NCI-H345 (cell line): ENCODE data around the gene GIPC2.
"Not testable (repeated sequence)": the region's sequence is repeated elsewhere in the genome, so short reads cannot be mapped to it uniquely, and the experiment has no call there.

ENCODE experiments used
- DNase-seq: peaks from one replicate; lab custom pipeline; 2025; lab: John Stamatoyannopoulos, UW

Gene GIPC2, protein sequence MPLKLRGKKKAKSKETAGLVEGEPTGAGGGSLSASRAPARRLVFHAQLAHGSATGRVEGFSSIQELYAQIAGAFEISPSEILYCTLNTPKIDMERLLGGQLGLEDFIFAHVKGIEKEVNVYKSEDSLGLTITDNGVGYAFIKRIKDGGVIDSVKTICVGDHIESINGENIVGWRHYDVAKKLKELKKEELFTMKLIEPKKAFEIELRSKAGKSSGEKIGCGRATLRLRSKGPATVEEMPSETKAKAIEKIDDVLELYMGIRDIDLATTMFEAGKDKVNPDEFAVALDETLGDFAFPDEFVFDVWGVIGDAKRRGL

DNA sequence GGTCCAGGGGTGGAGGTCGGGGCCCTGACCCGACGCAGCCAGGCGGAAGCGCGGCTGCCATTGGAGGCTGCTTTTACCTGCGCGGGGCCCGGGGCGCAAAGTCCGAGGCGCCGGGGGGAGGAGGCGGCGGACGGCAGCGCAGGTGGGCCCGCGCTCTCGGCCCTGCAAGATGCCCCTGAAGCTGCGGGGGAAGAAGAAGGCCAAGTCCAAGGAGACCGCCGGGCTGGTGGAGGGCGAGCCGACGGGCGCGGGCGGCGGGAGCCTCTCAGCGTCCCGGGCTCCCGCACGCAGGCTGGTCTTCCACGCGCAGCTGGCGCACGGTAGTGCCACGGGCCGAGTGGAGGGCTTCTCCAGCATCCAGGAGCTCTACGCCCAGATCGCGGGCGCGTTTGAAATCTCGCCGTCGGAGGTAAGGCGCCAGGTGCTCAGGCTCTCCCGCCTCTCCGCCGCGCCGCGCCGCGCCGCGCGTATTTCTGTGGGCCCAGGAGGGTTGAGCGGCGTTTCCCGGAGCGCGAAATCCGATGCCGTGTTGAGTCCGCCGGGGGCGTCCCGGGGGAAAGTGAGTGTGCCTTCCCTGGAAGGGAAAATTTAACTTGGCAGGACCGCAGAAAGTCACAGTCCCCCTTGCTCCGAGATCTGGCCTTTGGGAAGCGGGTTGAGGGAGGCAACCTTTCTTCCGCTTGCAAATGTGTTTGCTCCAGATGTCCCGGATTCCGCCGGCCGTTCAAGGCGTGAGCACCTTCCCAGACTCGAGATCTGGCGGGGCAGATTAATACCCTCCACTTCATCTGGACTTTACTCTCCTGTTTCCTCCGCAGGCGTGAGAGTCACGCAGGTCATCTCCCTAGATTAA, at the start of gene GIPC2:
Gene GIPC2 (plus strand): TSS at position 41 of the 853 bp plus-strand sequence. CDS start 129 bp downstream, at position 170.
- DNase-seq = no peak

DNA sequence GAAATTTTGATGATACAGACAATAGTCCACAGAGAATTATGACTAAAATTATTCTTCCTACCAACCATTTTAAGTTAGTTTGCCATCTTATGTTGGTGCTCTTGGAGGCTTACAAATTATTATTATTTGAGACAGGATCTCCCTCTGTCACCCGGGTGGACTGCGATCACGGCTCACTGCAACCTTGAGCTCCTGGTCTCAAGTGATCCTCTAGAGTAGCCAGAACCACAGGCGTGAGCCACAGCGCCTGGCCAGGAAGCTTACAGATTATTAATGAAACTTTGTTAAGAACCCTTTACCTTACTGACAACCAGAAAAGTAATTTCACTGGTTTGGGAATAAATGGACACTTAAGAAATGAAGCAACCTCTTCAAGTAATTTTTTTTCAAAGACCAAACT, 49.0 kb upstream of the GIPC2 start:
- DNase-seq = no peak

DNA sequence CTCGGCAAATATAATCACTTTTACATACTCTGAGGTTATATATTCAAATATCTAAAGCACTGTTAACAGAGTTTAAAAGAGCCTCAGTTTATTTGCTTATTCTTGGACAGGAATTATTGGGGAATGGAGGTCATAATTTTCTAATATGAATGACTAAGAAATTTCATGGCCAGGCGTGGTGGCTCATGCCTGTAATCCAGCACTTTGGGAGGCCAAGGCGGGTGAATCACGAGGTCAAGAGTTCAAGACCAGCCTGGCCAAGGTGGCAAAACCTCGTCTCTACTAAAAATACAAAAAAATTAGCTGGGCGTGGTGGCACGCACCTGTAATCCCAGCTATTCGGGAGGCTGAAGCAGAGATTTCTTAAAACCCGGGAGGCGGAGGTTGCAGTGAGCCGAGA, 45.2 kb upstream of the GIPC2 start:
- DNase-seq = not testable (repeated sequence)

DNA sequence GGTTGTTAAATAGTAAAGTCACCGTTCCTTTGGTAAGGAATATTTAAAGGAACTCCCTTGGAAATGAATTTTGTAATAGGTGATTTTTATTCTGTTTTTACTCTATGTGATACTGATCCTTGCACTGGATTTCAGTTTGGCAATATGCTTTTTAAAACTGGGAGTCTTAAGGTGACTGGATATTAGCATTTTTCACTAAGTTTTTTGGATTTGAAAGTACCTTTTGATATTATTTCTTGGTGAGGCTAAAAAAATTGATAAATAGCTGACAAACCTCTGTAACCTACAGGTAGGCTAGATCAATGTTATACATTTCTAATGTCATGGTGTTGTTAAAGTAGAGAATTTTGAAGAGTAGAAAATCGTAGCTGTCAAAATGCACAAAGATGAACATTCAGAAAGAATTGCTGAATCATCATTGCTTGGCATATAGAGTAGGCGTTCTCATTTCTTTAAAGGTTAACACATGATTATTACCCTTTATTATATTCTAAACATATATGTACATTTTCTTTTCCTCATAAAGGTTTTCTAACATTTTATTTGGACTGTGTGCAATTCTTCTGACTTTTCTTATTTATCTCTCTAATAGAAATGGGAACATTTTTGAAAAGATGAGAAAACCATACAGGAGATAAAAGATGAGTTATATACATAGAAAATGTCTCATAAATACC, 42.6 kb upstream of the GIPC2 start:
- DNase-seq = no peak

DNA sequence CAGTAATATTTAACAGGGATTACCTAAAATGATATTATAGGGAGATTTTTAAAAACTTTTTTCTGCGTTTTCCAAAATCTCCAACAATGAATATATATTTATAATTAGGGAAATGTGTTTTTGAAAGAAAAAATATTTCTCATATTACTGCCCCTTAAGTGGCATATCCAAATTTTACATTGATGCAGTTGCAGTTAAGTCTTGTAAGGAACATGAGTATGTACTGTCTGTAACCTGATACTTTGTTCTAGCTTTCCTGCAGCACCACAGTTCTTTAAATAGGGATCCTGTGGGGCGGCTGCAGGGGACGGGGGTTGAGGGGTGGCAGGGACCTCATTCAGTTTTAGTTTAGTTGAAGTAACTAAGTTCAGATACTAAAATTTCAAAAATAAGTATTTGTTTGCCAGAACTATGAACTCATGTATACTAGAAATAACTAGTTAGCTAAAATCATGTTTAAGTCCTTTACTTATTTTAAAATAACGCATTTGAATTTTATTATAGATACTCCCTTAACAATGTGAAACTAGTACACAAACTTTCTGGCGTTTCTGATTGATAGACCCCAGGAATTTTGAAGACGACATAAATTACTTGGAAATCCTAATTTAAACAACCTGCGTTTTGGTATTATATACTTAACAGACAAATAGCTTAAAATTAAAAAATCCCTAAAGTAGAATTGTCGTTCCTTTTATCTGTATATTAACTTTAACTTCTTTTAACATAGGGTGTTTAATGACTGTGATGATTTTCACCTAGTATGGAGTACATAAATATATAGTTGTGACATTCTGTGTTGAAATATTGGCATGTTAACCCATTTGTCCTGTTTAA, 41.7 kb upstream of the GIPC2 start:
- no peak for DNase-seq

DNA sequence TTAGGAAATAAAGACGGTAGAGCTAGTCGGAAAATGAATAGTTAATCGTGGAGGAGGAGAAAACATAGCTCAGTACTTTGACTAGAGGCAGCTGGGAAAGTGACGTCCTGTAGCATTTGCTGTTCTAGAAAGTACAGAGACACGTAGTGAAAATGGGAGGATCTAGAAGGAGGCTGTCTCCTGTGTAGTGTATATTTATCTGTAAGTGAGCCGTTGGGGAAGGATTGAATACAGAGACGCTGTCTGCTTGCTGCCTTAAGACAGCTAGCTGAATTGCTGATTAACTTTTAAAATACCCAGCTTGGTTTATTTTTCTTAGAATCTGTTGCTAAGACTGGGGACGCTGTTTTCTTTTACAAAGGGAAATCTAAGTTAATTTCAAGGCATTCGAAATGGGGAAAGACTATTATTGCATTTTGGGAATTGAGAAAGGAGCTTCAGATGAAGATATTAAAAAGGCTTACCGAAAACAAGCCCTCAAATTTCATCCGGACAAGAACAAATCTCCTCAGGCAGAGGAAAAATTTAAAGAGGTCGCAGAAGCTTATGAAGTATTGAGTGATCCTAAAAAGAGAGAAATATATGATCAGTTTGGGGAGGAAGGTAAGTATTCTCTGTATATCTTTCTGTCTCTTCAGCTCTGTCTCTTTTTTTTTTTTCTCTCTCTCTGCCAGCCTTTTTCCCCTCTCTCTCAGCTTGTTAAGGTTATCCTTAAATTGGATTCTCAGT, 40.9 kb upstream of the GIPC2 start, which contains the start of gene DNAJB4:
Gene DNAJB4 (plus strand): TSS at position 221 of the 729 bp plus-strand sequence. CDS start 172 bp downstream, at position 393.
- DNase-seq = no peak

DNA sequence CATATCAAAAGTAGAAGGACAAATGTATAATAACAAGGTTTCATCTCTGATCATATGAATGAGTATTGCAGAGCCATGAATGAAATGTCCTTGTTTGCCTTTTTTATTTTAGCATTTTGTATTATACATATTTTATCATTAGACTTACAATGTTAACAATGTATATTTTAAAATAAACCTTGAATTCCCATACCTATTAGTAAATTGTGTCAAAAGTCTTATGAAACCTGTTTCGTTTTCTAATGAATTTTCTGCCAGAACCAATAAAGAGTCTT, 40.4 kb upstream of the GIPC2 start:
- no peak for DNase-seq

DNA sequence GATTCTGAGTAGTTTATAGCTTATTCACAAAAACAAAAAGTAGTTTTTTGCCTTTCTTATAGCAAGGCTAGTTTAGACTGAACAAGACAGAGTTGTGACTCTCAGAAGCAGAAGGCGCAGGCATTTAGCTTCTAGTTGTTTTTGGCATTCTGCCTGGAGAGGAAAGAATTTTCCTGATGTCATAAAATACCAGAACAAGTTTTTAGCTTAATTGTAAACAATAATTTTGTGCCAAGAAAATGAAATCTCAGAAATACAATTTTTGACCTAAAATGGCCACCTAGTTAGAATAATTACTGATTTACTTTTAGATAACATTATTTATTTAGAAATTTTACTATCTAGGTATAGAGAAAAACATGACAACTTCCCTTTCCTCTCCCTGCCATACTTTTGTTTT, 40.0 kb upstream of the GIPC2 start:
- DNase-seq = no peak

DNA sequence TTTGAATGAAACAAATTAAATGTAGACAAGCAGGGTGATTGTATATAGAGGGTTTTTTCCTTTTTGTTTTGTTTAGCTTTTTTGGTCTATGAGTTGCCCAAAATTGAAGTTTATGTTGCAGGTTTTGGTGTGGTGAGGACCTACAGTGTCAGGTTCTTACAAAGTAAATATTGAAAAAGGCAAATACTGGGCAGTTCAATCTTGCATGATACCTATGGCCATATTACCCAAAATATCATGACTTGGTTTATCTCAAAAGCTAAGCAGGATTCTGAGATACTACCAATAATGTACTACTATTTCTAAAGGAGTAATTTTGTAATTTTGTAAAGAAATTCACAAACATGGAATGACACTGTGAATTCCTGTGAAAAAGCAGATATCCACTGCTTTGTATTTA, 39.2 kb upstream of the GIPC2 start:
- no peak for DNase-seq

DNA sequence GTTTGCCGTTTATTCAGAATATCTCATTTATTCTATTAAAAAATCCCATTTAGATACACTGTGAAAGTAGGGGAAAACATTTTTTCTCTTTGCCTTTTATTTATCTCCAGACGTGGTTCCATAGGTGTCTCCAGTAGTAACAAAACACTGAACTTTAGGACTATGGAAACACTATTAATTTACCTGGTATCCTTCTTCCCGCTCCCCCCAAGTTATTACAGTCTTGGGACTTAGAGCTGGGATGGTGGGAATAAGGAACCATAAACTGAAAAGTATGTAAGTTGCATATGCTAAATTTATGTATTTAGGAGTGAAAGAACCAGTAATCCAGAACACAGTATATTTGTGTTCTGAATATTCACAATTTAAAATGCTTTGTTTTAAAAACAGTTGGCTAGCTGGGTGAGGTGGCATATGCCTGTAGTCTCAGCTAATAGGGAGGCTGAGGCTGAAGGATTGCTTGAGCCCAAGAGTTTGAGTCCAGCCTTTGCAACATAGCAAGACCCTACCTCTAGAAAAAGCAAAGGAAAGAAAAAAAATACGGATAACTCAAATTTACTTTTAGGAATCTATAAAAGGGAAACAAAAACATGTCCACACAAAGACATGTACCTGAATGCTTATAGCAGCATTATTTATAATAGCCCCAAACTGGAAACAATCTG, 38.0 kb upstream of the GIPC2 start:
- DNase-seq = no peak

DNA sequence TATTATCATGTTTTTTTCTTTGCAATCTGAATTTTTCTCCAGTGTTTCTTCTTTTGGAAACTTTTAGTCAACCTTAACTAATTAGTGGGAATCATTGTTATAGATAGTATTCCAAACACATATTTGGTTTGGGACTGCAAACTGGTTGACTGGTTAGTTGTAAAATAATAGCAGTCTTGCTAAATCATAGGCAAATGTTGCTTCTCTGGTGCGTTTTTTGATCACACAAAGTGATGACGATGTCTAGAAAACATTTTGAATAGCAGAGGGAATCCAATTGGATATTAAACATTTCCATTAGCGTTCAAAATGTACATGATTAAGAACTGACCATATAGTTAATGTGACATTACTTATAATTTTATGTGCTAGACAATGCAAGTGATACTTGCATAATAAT, 36.5 kb upstream of the GIPC2 start:
- DNase-seq = no peak

DNA sequence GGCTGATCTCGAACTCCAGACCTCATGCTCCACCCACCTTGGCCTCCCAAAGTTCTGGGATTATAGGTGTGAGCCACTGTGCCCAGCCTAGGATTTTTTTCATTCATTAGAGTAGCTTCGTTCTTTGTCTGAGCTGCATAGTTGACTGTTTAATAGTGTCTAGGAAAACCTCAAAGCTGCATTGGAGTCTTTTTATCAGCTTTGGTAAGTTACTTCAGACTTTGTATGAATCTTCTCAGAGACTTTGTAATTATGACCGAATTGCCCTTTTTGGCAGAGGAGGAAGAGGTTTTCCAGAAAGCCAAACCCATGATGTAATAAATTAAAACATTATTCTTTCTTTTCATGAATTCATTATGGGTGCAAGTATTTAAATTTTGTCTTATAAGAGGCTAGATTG, 35.9 kb upstream of the GIPC2 start:
- no peak for DNase-seq

DNA sequence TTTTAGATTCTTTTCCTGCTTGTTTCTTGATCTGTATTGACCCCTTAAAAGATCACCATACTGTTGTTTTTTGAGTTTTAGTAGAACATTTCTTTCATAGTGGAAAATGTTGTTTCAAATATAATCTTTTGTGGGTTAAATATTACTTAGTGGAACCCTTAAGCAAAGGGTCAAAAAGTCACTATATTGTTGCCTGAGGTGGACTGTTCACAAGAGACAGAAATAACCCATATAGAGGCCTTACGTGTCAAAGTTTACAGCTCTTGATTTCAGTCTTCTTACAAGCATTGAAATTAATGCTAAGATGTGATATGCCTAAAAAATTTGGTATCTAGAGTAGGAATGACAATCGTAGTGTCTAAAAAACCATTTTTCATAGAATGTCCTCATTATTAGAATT, 34.7 kb upstream of the GIPC2 start:
- DNase-seq = no peak

DNA sequence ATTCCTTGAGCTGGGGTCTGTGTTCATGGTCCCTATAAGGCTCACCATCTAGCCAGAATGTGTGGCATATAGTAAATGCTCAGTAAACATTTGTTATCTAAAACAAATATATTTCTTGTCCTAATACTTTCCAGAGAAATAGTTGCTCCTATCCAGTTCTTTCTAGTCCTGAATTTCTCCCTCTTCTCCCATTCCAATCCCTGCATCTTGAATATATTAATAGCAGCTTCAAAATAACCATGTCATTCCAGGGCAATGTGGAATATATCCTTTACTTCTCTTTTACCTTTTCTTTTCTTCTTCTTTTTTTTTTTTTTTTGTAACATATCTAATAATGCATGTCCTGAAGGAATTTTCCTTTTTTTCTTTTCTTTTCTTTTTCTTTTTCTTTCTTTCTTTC, 30.6 kb upstream of the GIPC2 start:
- DNase-seq = no peak

DNA sequence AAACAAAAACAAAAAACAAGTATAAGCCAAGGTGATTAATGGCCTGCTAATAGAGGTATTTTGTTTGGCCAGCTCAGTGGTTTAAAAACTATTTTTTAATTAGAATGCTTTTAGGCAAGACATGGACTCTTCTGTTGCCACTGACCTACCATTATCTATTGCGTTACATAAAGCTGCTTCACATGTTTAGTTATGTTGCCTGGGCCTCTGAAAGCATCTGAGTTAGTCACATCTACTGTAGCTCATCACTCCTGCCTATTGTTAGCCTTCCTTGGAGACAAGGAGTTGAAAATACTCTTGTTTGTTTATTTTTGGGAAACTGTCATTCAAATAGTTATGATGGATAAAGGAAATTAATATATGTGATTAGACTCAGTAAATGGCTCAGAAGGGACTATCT, 26.7 kb upstream of the GIPC2 start:
- no peak for DNase-seq

DNA sequence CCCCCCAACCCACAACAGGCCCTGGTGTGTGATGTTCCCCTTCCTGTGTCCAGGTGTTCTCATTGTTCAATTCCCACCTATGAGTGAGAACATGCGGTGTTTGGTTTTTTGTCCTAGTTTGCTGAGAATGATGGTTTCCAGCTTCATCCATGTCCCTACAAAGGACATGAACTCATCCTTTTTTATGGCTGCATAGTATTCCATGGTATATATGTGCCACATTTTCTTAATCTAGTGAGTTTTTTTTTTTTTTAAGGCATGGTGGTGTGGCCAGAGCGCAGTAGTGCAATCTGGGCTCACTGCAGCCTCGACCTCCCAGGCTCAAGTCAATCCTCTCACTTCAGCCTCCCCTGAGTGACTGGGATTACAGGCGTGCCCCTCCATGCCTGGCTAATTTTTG, 24.6 kb upstream of the GIPC2 start:
- DNase-seq = not testable (repeated sequence)

DNA sequence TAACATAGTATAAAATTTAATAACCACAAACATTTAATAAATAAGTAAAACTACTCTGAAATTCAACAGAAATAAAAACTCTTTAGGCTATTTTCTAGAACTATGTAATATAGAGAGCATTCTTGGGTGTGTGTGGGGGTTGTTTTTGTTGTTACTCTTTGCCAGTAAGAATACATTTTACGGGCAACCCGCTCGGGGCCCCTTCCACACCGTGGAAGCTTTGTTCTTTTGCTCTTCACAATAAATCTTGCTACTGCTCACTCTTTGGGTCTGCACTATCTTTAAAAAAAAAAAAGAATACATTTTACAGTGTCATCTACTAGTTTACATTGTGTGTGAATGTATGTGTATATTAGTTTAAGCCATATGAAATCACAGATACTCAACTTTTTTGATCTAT, 16.0 kb upstream of the GIPC2 start:
- no peak for DNase-seq

DNA sequence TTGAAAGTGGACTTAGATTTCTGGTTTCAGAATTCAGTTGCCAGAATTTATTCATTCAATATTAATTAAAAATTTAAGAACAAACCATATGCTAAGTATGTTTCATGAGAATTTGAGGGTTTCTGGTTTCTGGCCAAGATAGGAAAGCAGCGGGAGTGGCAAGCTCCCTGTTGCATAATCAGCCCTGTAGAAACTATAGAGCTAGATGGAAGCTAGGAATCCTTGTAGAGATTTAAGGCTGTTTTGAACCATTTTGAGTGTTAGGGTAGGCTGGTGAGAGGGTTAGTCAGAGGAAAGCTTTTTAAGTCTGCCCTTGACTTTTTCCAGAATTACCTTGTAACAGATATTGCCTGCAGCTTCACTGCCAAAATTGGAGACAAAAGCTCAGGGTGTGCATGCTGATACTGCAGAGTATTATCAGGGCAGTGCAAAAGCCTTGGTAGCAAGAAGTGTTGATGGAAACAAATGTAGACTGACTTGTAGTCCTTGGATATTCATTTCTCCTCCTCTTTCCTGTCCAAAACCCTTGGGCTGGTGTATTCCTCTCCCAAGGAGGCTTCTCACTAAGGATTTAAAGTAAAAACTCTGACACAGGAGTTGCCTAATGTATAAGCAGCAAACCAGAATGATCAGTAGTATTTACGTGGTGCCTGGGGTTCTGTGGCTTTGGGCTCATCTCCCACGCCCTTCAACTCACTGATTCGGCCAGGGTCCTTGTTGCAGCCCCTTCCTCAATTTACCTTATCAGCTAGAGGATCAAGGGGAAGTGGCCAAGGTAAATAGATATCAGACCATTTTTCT, 12.6 kb upstream of the GIPC2 start:
- no peak for DNase-seq

DNA sequence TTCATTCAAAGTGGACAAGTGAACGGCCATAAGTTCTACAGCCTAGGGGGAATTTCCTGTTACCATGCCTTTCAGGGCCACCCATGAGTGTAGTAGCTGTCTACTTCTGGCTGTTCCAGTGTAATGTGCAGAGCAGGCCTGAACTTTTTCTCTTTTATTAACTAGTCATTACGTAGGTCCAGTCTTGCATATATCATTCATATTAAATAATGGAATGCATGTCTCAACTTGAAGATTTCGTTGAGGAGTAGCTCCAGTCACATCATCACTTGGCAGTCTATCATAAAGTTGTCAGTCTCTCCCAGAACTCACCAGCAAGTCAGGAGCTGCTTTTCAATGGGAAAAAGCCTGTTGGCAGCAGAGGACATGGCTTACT, 12.0 kb upstream of the GIPC2 start:
- no peak for DNase-seq

DNA sequence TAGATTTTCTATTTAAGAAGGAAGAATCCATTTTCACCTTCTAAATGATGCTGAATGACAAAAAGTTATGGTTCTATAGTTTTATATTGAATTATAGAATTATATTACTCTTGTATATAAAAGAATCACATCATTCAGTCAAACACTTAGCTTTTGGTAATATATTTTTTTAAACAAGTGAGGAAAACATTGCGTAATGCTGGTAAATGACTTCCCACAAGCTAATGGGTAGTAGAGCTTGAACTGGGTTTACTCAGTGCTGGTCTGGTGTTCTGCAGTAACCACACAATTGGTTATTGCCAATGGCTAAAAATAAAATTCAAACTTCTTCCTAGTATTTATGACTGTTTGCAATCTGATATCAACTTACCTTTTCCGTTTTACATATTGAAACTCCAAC, 10.6 kb upstream of the GIPC2 start:
- DNase-seq = no peak
